Measurements from ENCODE around the gene GAS2.

DNA sequence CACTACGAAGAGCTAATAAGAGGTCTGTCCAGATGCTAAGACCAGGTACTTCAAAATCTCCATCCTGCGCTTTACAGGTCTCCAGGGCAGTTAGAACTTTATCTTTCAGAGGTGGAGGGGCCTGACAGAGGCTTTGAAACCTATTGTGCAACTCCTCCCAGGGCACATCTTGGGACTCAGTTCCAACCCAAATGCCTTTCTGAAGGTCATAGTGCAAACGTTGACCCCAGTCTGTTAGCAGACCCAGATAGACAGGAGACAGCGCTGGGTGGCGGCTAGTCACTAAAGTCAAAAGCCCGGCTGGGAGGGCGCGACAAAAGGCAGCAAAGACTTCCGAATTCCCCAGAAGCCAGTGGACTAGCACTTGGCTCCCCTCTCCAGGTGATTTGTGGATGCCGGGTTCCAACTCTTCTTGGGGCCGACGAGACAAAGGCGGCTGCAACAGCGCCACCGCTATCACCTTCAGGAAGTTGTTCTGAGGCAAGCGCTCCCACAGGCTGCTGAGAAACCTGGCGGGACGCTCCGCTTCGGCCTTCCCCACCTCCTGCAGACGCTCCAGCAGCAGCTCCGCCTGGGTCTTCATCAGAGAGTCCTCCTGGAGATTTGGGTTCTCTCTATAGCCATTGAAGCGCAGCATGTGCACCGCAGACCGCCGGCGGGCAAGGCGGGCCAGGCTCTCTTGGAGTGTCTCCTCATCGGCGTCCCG lies 41.5 kb upstream of the GAS2 start:
- peak; percentile 67 for TF ChIP-seq CTCF (tag by site-specific recombination; IDR thresholded peaks at IDR 0.05)
- no peak for TF ChIP-seq ZNF692 (tag by site-specific recombination; IDR thresholded peaks at IDR 0.05)
- TF ChIP-seq, protein P1, sequence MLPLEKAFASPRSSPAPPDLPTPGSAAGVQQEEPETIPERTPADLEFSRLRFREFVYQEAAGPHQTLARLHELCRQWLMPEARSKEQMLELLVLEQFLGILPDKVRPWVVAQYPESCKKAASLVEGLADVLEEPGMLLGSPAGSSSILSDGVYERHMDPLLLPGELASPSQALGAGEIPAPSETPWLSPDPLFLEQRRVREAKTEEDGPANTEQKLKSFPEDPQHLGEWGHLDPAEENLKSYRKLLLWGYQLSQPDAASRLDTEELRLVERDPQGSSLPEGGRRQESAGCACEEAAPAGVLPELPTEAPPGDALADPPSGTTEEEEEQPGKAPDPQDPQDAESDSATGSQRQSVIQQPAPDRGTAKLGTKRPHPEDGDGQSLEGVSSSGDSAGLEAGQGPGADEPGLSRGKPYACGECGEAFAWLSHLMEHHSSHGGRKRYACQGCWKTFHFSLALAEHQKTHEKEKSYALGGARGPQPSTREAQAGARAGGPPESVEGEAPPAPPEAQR (tag by site-specific recombination; IDR thresholded peaks at IDR 0.05): no peak
- TF ChIP-seq ZNF133 (tag by site-specific recombination; IDR thresholded peaks at IDR 0.05): no peak
- no peak for TF ChIP-seq ZNF37A (tag by site-specific recombination; IDR thresholded peaks at IDR 0.05)
- no peak for TF ChIP-seq ZNF660 (tag by site-specific recombination; IDR thresholded peaks at IDR 0.05)
- no peak for TF ChIP-seq ZNF311 (tag by site-specific recombination; IDR thresholded peaks at IDR 0.05; ENCODE audit: borderline replicate concordance)
- no peak for TF ChIP-seq KLF16 (tag by site-specific recombination; IDR thresholded peaks at IDR 0.05)
- no peak for TF ChIP-seq ZNF830 (tag by site-specific recombination; IDR thresholded peaks at IDR 0.05; ENCODE audit: low read depth)
- TF ChIP-seq ZBTB49 (tag by site-specific recombination; IDR thresholded peaks at IDR 0.05; ENCODE audit: low read depth): no peak
